ENCODE results near the gene LYPD8. TPM values are rescaled to one million over a fixed set of nuclear protein-coding genes. Genes with fewer than 3 reads are reported as not detected.

Gene LYPD8
- total RNA-seq, 2 experiments from 2014 or later, result not detected

DNA sequence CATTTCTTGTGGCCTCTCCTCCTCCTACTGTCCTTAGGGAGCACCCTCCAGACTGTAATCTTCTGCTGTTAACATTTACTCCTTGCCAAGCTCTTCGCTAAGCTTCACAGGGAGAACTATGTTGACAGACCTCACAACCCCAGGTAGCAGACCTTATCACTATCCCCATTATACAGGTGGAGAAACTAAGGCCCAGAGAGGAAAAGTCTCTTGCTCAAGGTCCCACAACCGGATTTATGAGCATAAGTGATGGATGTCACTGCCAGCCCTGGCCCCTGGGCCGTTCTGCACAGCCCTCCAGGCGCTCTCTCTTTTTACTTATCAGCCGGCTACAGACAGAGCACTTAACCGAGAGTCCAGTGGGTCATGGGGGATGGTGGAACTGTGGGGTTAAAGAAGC is 18.1 kb downstream of the LYPD8 start:
- TF ChIP-seq, protein P1, sequence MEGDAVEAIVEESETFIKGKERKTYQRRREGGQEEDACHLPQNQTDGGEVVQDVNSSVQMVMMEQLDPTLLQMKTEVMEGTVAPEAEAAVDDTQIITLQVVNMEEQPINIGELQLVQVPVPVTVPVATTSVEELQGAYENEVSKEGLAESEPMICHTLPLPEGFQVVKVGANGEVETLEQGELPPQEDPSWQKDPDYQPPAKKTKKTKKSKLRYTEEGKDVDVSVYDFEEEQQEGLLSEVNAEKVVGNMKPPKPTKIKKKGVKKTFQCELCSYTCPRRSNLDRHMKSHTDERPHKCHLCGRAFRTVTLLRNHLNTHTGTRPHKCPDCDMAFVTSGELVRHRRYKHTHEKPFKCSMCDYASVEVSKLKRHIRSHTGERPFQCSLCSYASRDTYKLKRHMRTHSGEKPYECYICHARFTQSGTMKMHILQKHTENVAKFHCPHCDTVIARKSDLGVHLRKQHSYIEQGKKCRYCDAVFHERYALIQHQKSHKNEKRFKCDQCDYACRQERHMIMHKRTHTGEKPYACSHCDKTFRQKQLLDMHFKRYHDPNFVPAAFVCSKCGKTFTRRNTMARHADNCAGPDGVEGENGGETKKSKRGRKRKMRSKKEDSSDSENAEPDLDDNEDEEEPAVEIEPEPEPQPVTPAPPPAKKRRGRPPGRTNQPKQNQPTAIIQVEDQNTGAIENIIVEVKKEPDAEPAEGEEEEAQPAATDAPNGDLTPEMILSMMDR (IDR thresholded peaks at IDR 0.05), result no peak
- no peak overlapping the region for H3K4me3 ChIP-seq (ENCODE audit: low read length)
- H3K36me3 ChIP-seq (ENCODE audit: insufficient read depth, low read length), result no peaks in the 10 kb centered on the region
- ChIA-PET POLR2A (interaction anchor here (0.6 kb wide), 1 partner anchor 879 kb away, joined by 3 read pairs; no protein-coding TSS in a partner anchor), CTCF (no interaction called here)
- H3K27ac Mint-ChIP-seq, result no peak overlapping the region
- peaks cover 0 to 3% of the 10 kb centered on the region in 2 experiments for H3K27me3 ChIP-seq (ENCODE audit: control insufficient read depth in 1 of 2, insufficient read depth in 2 of 2, low read length in 2 of 2)
- H3K9me3 Mint-ChIP-seq, result peaks cover 5% of the 10 kb centered on the region
- H3K4me1 Mint-ChIP-seq (ENCODE audit: low read depth), result no peaks in the 10 kb centered on the region
- H3K27ac ChIP-seq (ENCODE audit: low read depth in 1 of 2, low read length in 2 of 2), result no peak overlapping the region
- no peak overlapping the region for H3K4me3 Mint-ChIP-seq
- ATAC-seq (ENCODE audit: poor library complexity) (no peak), DNase-seq (no peak)
- H3K36me3 Mint-ChIP-seq (ENCODE audit: low read depth), result no peaks in the 10 kb centered on the region
- intact Hi-C loops (cut with DNase I, micrococcal nuclease), result no loop called here
- no peaks in the 10 kb centered on the region for H3K9me3 ChIP-seq (ENCODE audit: control insufficient read depth in 1 of 2, insufficient read depth in 1 of 2, low read length in 2 of 2)
- H3K4me1 ChIP-seq (ENCODE audit: insufficient read depth, low read length), result no peaks in the 10 kb centered on the region
- peaks cover 7% of the 10 kb centered on the region for H3K27me3 Mint-ChIP-seq

DNA sequence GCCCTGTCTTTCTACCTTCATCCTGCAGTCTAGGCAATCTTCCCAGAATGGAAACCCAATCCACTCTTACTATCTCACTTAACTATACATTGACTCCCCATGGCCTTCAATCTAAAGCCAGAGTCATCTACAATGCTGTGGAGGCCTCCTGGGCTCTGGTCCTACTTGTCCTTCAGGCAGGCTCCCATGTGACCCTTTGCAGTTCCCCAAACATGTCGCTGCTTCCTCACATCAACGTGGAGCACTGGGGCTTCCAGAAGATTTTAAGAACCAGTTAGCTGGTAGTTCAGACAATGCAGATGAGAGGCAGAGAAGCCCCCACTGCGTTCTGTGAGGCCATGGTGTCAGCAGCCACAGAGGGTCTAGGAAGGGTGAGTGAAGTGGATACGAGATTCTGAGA is 18.6 kb downstream of the LYPD8 start:
- peaks cover 7% of the 10 kb centered on the region for H3K27me3 Mint-ChIP-seq
- H3K36me3 ChIP-seq (ENCODE audit: insufficient read depth, low read length), result no peaks in the 10 kb centered on the region
- no peaks in the 10 kb centered on the region for H3K4me1 Mint-ChIP-seq (ENCODE audit: low read depth)
- intact Hi-C loops (cut with DNase I, micrococcal nuclease), result no loop called here
- H3K9me3 ChIP-seq (ENCODE audit: control insufficient read depth in 1 of 2, insufficient read depth in 1 of 2, low read length in 2 of 2), result no peaks in the 10 kb centered on the region
- TF ChIP-seq, protein P1 (IDR thresholded peaks at IDR 0.05), result no peak
- POLR2A ChIA-PET, result no interaction called here
- H3K27me3 ChIP-seq (ENCODE audit: control insufficient read depth in 1 of 2, insufficient read depth in 2 of 2, low read length in 2 of 2), result peaks cover 0 to 3% of the 10 kb centered on the region in 2 experiments
- H3K27ac ChIP-seq (ENCODE audit: low read depth in 1 of 2, low read length in 2 of 2), result no peak overlapping the region
- H3K27ac Mint-ChIP-seq, result no peak overlapping the region
- CTCF ChIA-PET, result no interaction called here
- DNase-seq, result no peak
- no peak overlapping the region for H3K4me3 ChIP-seq (ENCODE audit: low read length)
- peaks cover 5% of the 10 kb centered on the region for H3K9me3 Mint-ChIP-seq
- ATAC-seq (ENCODE audit: poor library complexity), result no peak
- no peak overlapping the region for H3K4me3 Mint-ChIP-seq
- H3K36me3 Mint-ChIP-seq (ENCODE audit: low read depth), result no peaks in the 10 kb centered on the region
- H3K4me1 ChIP-seq (ENCODE audit: insufficient read depth, low read length), result no peaks in the 10 kb centered on the region

GRCh38 chr1:248733566-248733965 is 22.0 kb downstream of the LYPD8 start:
- H3K4me1 Mint-ChIP-seq (ENCODE audit: low read depth), result no peaks in the 10 kb centered on the region
- H3K27me3 ChIP-seq (ENCODE audit: control insufficient read depth in 1 of 2, insufficient read depth in 2 of 2, low read length in 2 of 2), result peaks cover 0 to 3% of the 10 kb centered on the region in 2 experiments
- H3K27ac Mint-ChIP-seq, result no peak overlapping the region
- peaks cover 7% of the 10 kb centered on the region for H3K27me3 Mint-ChIP-seq
- POLR2A ChIA-PET, result no interaction called here
- intact Hi-C loops (cut with DNase I, micrococcal nuclease), result no loop called here
- no peak overlapping the region for H3K4me3 ChIP-seq (ENCODE audit: low read length)
- DNase-seq, result no peak
- ATAC-seq (ENCODE audit: poor library complexity), result no peak
- H3K27ac ChIP-seq (ENCODE audit: low read depth in 1 of 2, low read length in 2 of 2), result no peak overlapping the region
- H3K9me3 ChIP-seq (ENCODE audit: control insufficient read depth in 1 of 2, insufficient read depth in 1 of 2, low read length in 2 of 2), result no peaks in the 10 kb centered on the region
- no peaks in the 10 kb centered on the region for H3K36me3 Mint-ChIP-seq (ENCODE audit: low read depth)
- TF ChIP-seq, protein P1 (IDR thresholded peaks at IDR 0.05), result no peak
- H3K4me3 Mint-ChIP-seq, result no peak overlapping the region
- peaks cover 5% of the 10 kb centered on the region for H3K9me3 Mint-ChIP-seq
- CTCF ChIA-PET, result no interaction called here
- H3K36me3 ChIP-seq (ENCODE audit: insufficient read depth, low read length), result no peaks in the 10 kb centered on the region
- no peaks in the 10 kb centered on the region for H3K4me1 ChIP-seq (ENCODE audit: insufficient read depth, low read length)
